A549 (cell line): ENCODE results near the gene CDC14B. TPM values are rescaled to one million over a fixed set of nuclear protein-coding genes. Genes with fewer than 3 reads are reported as not detected.
A peak's percentile ranks its signal among the peaks of the same experiment; 100 is the strongest.

Source experiments
- ATAC-seq, 2 experiments: fragments of 200-7000 bp in 1 of 2; fragments of >200 bp in 1 of 2; cut with Nextera tagmentation in 1 of 2; cut with Tn5 transposase in 1 of 2; 3 replicates each; pipeline versions ENCODE4 v1.8.0 to v1.9.1; 2018 to 2020; ENCODE audit warnings: mild to moderate bottlenecking in 1 of 2, moderate library complexity in 1 of 2
- CTCF ChIA-PET: fragments of 300-600 bp; sonication (Branson Sonifier 250); formaldehyde crosslinking; extraction: SDS; loops from one replicate; lab custom pipeline; 2021; ENCODE audit warnings: antibody characterized with exemption, inconsistent platforms; lab: Yijun Ruan, JAX
- POLR2A ChIA-PET: fragments of 350-600 bp; formaldehyde crosslinking; extraction: SDS; loops from one replicate; lab custom pipeline; 2021; ENCODE audit warnings: antibody characterized with exemption, inconsistent platforms; lab: Yijun Ruan, JAX
- DNase-seq, 2 experiments: peaks; one replicate each; pipeline versions ENCODE4 v3.0.0 to v3.0.0-alpha.2; 2011 to 2016; ENCODE audit warnings: low read depth in 1 of 2, low spot score in 1 of 2
- FAIRE-seq: peaks from 2 replicates; lab custom pipeline; 2011; peaks lifted over from hg19 to GRCh38; lab: Jason Lieb, UNC
- H3K27ac ChIP-seq, 2 experiments: fragments of >200 bp; sonication (Bioruptor Twin); formaldehyde crosslinking; 3 replicates each; pipeline ENCODE4 v1.5.1; 2016 to 2017
- H3K4me1 ChIP-seq: fragments of >200 bp; sonication (Bioruptor Twin); formaldehyde crosslinking; 3 replicates; pipeline ENCODE4 v1.6.1; 2016
- H3K4me2 ChIP-seq: fragments of >200 bp; sonication (Bioruptor Twin); formaldehyde crosslinking; 3 replicates; pipeline ENCODE4 v1.6.1; 2016
- H3K4me3 ChIP-seq: fragments of >200 bp; sonication (Bioruptor Twin); formaldehyde crosslinking; 3 replicates; pipeline ENCODE4 v1.5.1; 2016
- H3K9me3 ChIP-seq: fragments of >200 bp; sonication (Bioruptor Twin); formaldehyde crosslinking; 3 replicates; pipeline ENCODE4 v1.6.1; 2016
- CHD4 ChIP-seq: fragments of 200-600 bp; sonication (generic); IDR thresholded peaks from 2 replicates; pipeline ENCODE4 v1.6.1; 2016; ENCODE audit warnings: antibody characterized with exemption, mild to moderate bottlenecking, borderline replicate concordance
- EHF ChIP-seq: fragments of 250-450 bp; sonication (Bioruptor Pico); IDR thresholded peaks from 2 replicates; pipeline ENCODE4 v1.5.0; 2020; ENCODE audit warnings: mild to moderate bottlenecking
- EP300 ChIP-seq, 2 experiments: fragments of >200 bp; sonication (Bioruptor Twin); formaldehyde crosslinking; IDR thresholded peaks; 2 replicates in 1 of 2; 3 replicates in 1 of 2; pipeline ENCODE4 v1.6.1; 2016 to 2017
- ESRRA ChIP-seq: fragments of 150-350 bp; IDR thresholded peaks from 2 replicates; pipeline ENCODE4 v1.6.1; 2014; ENCODE audit warnings: mild to moderate bottlenecking, low read length, borderline replicate concordance
- FOXS1 ChIP-seq: fragments of 250-450 bp; sonication (Bioruptor Pico); IDR thresholded peaks from 2 replicates; pipeline ENCODE4 v1.5.0; 2020; ENCODE audit warnings: mild to moderate bottlenecking, moderate library complexity
- GATA3 ChIP-seq: IDR thresholded peaks from 2 replicates; pipeline ENCODE4 v1.6.1; 2012; ENCODE audit warnings: borderline replicate concordance
- HDAC2 ChIP-seq: fragments of 200-600 bp; sonication (generic); IDR thresholded peaks from 2 replicates; pipeline ENCODE4 v1.6.1; 2016
- HOXA7 ChIP-seq: fragments of 250-450 bp; sonication (Bioruptor Pico); IDR thresholded peaks from 2 replicates; pipeline ENCODE4 v1.5.0; 2020; ENCODE audit warnings: mild to moderate bottlenecking, moderate library complexity
- HOXB5 ChIP-seq: fragments of 250-450 bp; sonication (Bioruptor Pico); IDR thresholded peaks from 2 replicates; pipeline ENCODE4 v1.5.0; 2020; ENCODE audit warnings: mild to moderate bottlenecking, moderate library complexity
- KDM5A ChIP-seq: fragments of 200-600 bp; sonication (generic); IDR thresholded peaks from 2 replicates; pipeline ENCODE4 v1.6.1; 2016; ENCODE audit warnings: antibody characterized with exemption, mild to moderate bottlenecking
- MAFK ChIP-seq: fragments of 450-650 bp; IDR thresholded peaks from 2 replicates; pipeline ENCODE4 v1.6.1; 2014; ENCODE audit not compliant: partially characterized antibody
- MAZ ChIP-seq: fragments of 150-350 bp; IDR thresholded peaks from 2 replicates; pipeline ENCODE4 v1.6.1; 2014; ENCODE audit warnings: antibody characterized with exemption, low read depth, low read length, borderline replicate concordance
- NPAS2 ChIP-seq: fragments of 250-450 bp; sonication (Bioruptor Pico); IDR thresholded peaks from 2 replicates; pipeline ENCODE4 v1.8.0; 2022; ENCODE audit warnings: mild to moderate bottlenecking, moderate library complexity, borderline replicate concordance
- NR3C1 ChIP-seq: fragments of >200 bp; sonication (Bioruptor Twin); formaldehyde crosslinking; IDR thresholded peaks from 3 replicates; pipeline ENCODE4 v1.6.1; 2017
- RAD21 ChIP-seq, 2 experiments: fragments of >200 bp in 1 of 2; sonication (Bioruptor Twin) in 1 of 2; formaldehyde crosslinking in 1 of 2; IDR thresholded peaks in 1 of 2; conservative IDR thresholded peaks in 1 of 2; 2 replicates in 1 of 2; 3 replicates in 1 of 2; pipeline ENCODE4 v1.6.1; 2012 to 2018; ENCODE audit warnings: inconsistent platforms in 1 of 2
- RARB ChIP-seq: fragments of 250-450 bp; sonication (Bioruptor Pico); IDR thresholded peaks from 2 replicates; pipeline ENCODE4 v1.8.0; 2021; ENCODE audit warnings: mild to moderate bottlenecking, moderate library complexity
- RNF2 ChIP-seq: fragments of 200-600 bp; sonication (generic); IDR thresholded peaks from 2 replicates; pipeline ENCODE4 v1.6.1; 2016; ENCODE audit warnings: low read depth, mild to moderate bottlenecking, antibody characterized with exemption, moderate library complexity, borderline replicate concordance
- SMC3 ChIP-seq: fragments of >200 bp; sonication (Bioruptor Twin); formaldehyde crosslinking; IDR thresholded peaks from 3 replicates; pipeline ENCODE4 v1.6.1; 2018; ENCODE audit warnings: inconsistent platforms
- SREBF2 ChIP-seq: fragments of 450-650 bp; IDR thresholded peaks from 2 replicates; pipeline ENCODE4 v1.6.1; 2014; ENCODE audit warnings: mild to moderate bottlenecking, moderate library complexity
- ZNF302 ChIP-seq: fragments of 250-450 bp; sonication (Bioruptor Pico); IDR thresholded peaks from 2 replicates; pipeline ENCODE4 v1.9.0; 2021; ENCODE audit warnings: inconsistent platforms, mild to moderate bottlenecking, moderate library complexity
- WGBS: methylation state at CpG from one replicate; pipeline ENCODE4 v1.1.6; 2017; ENCODE audit errors: missing lambda C conversion rate; 5-methylcytosine and 5-hydroxymethylcytosine counted together
- polyA plus RNA-seq, 4 experiments: library from polyadenylated mRNA; depleted of rRNA in 3 of 4; stranded (reverse); fragments of >200 nt; fragmentation: RNase III in 1 of 4; extraction: RNeasy Plus Mini Kit Qiagen cat#74134 plus additional on column Dnase treatment in 1 of 4; gene quantifications; 2 replicates in 3 of 4; 3 replicates in 1 of 4; pipeline ENCODE4 v1.2.3, GENCODE V29; 2011 to 2017
- TF ChIP-seq, protein P1 (sequence below): IDR thresholded peaks from 2 replicates; pipeline ENCODE4 v1.6.1; 2012
- TF ChIP-seq, protein P2 (sequence below): fragments of >200 bp; sonication (Bioruptor Twin); formaldehyde crosslinking; IDR thresholded peaks from 3 replicates; pipeline ENCODE4 v1.6.1; 2016
- TF ChIP-seq, protein P3 (sequence below): fragments of 150-350 bp; IDR thresholded peaks from 2 replicates; pipeline ENCODE4 v1.6.1; 2014; ENCODE audit warnings: low read depth, mild to moderate bottlenecking, low read length
- TF ChIP-seq, protein P4 (sequence below): fragments of >200 bp; sonication (Bioruptor Twin); formaldehyde crosslinking; IDR thresholded peaks from 3 replicates; pipeline ENCODE4 v1.5.1; 2016

The CDC14B gene
- polyA plus RNA-seq, 2 of the 4 experiments (the other 2 are of a cell fraction): 9.9 to 17.3 TPM

DNA sequence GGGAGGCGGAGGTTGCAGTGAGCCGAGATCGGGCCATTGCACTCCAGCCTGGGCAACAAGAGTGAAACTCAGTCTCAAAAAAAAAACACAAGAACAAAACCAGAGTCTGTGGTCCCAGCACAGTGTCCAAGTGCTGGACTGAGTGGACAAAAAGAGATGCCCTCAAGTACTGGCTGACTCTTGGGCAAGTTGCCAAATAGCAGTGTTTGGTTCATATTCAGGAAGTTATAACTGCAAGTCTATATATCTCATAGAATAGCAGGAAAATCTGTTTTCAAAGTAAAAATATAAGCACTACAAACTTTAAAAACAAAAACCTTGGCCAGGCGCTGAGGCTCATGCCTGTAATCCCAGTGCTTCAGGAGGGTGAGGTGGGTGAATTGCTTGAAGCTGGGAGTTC, 162.4 kb downstream of the CDC14B start:
- Histone ChIP-seq H3K4me3 (no peak overlapping the region), H3K9me3 (no peaks in the 10 kb centered on the region), H3K27ac (no peak overlapping the region), H3K4me2 (no peak overlapping the region), H3K4me1 (peaks cover 18% of the 10 kb centered on the region)
- no peak for ATAC-seq
- FAIRE-seq: no peak
- WGBS: 94% methylated on average over 4 of the region's 4 CpGs
- no peak for DNase-seq
- ChIA-PET CTCF (interaction anchor here (2.0 kb wide), 1 partner anchor 162 kb away, joined by 4 read pairs; the partner anchor contains the start of gene CDC14B), POLR2A (no interaction called here)
- TF ChIP-seq MAZ (no peak), RARB (CRISPR knock-in tag) (no peak), CHD4 (no peak), ZNF302 (CRISPR knock-in tag) (no peak), HOXB5 (CRISPR knock-in tag) (no peak), NR3C1 (no peak), RNF2 (no peak), EP300 (IDR thresholded peaks at IDR 0.05) (no peak), HOXA7 (no peak), NPAS2 (CRISPR knock-in tag) (no peak), GATA3 (no peak), KDM5A (no peak), HDAC2 (no peak), ESRRA (no peak), SREBF2 (no peak)
- TF ChIP-seq, protein P1, sequence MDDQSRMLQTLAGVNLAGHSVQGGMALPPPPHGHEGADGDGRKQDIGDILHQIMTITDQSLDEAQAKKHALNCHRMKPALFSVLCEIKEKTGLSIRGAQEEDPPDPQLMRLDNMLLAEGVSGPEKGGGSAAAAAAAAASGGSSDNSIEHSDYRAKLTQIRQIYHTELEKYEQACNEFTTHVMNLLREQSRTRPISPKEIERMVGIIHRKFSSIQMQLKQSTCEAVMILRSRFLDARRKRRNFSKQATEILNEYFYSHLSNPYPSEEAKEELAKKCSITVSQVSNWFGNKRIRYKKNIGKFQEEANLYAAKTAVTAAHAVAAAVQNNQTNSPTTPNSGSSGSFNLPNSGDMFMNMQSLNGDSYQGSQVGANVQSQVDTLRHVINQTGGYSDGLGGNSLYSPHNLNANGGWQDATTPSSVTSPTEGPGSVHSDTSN: no peak
- TF ChIP-seq, protein P2, sequence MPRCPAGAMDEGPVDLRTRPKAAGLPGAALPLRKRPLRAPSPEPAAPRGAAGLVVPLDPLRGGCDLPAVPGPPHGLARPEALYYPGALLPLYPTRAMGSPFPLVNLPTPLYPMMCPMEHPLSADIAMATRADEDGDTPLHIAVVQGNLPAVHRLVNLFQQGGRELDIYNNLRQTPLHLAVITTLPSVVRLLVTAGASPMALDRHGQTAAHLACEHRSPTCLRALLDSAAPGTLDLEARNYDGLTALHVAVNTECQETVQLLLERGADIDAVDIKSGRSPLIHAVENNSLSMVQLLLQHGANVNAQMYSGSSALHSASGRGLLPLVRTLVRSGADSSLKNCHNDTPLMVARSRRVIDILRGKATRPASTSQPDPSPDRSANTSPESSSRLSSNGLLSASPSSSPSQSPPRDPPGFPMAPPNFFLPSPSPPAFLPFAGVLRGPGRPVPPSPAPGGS: no peak
- TF ChIP-seq, protein P3, sequence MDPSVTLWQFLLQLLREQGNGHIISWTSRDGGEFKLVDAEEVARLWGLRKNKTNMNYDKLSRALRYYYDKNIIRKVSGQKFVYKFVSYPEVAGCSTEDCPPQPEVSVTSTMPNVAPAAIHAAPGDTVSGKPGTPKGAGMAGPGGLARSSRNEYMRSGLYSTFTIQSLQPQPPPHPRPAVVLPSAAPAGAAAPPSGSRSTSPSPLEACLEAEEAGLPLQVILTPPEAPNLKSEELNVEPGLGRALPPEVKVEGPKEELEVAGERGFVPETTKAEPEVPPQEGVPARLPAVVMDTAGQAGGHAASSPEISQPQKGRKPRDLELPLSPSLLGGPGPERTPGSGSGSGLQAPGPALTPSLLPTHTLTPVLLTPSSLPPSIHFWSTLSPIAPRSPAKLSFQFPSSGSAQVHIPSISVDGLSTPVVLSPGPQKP: no peak

DNA sequence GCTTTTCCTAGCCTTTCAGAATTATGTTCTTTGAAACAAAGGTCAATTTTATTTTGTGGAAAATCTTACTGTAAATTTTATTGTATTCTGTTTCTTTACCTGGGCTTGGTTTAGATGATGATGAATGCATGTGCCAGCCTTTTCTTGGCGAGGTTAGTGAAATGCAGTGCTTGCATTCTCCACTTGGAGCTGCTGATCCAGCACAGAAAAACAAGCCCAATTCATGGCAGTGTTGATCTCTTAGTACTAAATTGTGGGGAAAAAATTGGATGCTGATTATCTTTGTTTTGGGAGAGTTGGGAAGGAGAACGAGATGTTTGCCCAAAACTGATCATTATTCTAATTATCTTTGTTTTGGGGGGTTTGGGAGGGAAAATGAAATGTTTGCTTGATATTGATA, 166.0 kb downstream of the CDC14B start:
- FAIRE-seq: no peak
- CTCF ChIA-PET: interaction anchor here (1.0 to 2.9 kb wide), 6 partner anchors 11 to 82 kb away, joined by 3 to 12 read pairs (median 3); no protein-coding TSS in a partner anchor
- Histone ChIP-seq H3K4me2 (0 out of 3 replicates have a peak overlapping the region, but pooled peaks have one; percentile 13), H3K9me3 (no peaks in the 10 kb centered on the region), H3K27ac (no peak overlapping the region), H3K4me1 (peaks cover 12% of the 10 kb centered on the region; the same call in 1 of the 3 replicates), H3K4me3 (no peak overlapping the region)
- WGBS: 41% methylated on average over 2 of the region's 2 CpGs
- POLR2A ChIA-PET: no interaction called here
- DNase-seq: peak; percentile 66 to 75
- ATAC-seq: peak in 1 of 2 experiments; percentile 28; a peak in 1 of 6 replicates
- TF ChIP-seq, protein P4, sequence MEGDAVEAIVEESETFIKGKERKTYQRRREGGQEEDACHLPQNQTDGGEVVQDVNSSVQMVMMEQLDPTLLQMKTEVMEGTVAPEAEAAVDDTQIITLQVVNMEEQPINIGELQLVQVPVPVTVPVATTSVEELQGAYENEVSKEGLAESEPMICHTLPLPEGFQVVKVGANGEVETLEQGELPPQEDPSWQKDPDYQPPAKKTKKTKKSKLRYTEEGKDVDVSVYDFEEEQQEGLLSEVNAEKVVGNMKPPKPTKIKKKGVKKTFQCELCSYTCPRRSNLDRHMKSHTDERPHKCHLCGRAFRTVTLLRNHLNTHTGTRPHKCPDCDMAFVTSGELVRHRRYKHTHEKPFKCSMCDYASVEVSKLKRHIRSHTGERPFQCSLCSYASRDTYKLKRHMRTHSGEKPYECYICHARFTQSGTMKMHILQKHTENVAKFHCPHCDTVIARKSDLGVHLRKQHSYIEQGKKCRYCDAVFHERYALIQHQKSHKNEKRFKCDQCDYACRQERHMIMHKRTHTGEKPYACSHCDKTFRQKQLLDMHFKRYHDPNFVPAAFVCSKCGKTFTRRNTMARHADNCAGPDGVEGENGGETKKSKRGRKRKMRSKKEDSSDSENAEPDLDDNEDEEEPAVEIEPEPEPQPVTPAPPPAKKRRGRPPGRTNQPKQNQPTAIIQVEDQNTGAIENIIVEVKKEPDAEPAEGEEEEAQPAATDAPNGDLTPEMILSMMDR: peak; percentile 38
- TF ChIP-seq RAD21 (conservative IDR thresholded peaks at IDR 0.05 in 1 of 2, IDR thresholded peaks at IDR 0.05 in 1 of 2) (peak; percentile 57 to 64), SMC3 (peak; percentile 38; the same call in 1 of the 3 replicates), FOXS1 (no peak), MAFK (peak; percentile 67), EHF (no peak)
- TF ChIP-seq, all 56 proteins: peak for 4
